ENCODE data around the gene KRTAP4-6. TPM values are rescaled to one million over a fixed set of nuclear protein-coding genes. Genes with fewer than 3 reads are reported as not detected.
"Not testable (repeated sequence)": the region's sequence is repeated elsewhere in the genome, so short reads cannot be mapped to it uniquely, and the experiment has no call there.

Gene KRTAP4-6
- total RNA-seq, 1 donor from 2014 or later, result not detected

- Histone ChIP-seq H3K27me3 (ENCODE audit: control insufficient read depth, insufficient read depth, low read length) (no peaks in the 10 kb centered on the region), H3K36me3 (ENCODE audit: control insufficient read depth, insufficient read depth, low read length) (no peaks in the 10 kb centered on the region), H3K4me3 (ENCODE audit: low read depth, low read length) (no peak overlapping the region)
- TF ChIP-seq, protein P1, sequence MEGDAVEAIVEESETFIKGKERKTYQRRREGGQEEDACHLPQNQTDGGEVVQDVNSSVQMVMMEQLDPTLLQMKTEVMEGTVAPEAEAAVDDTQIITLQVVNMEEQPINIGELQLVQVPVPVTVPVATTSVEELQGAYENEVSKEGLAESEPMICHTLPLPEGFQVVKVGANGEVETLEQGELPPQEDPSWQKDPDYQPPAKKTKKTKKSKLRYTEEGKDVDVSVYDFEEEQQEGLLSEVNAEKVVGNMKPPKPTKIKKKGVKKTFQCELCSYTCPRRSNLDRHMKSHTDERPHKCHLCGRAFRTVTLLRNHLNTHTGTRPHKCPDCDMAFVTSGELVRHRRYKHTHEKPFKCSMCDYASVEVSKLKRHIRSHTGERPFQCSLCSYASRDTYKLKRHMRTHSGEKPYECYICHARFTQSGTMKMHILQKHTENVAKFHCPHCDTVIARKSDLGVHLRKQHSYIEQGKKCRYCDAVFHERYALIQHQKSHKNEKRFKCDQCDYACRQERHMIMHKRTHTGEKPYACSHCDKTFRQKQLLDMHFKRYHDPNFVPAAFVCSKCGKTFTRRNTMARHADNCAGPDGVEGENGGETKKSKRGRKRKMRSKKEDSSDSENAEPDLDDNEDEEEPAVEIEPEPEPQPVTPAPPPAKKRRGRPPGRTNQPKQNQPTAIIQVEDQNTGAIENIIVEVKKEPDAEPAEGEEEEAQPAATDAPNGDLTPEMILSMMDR (IDR thresholded peaks at IDR 0.05; ENCODE audit: insufficient read depth, low read length, poor library complexity, severe bottlenecking), result no peak
- DNase-seq (ENCODE audit: low read depth), result no peak
Measured at GRCh38 chr17:41167561-41167960, 27.2 kb upstream of the KRTAP4-6 start.

- no peak overlapping the region for H3K4me3 ChIP-seq (ENCODE audit: low read depth, low read length)
- no peaks in the 10 kb centered on the region for H3K27me3 ChIP-seq (ENCODE audit: control insufficient read depth, insufficient read depth, low read length)
- no peak for DNase-seq (ENCODE audit: low read depth)
- H3K36me3 ChIP-seq (ENCODE audit: control insufficient read depth, insufficient read depth, low read length), result no peaks in the 10 kb centered on the region
- TF ChIP-seq, protein P1 (IDR thresholded peaks at IDR 0.05; ENCODE audit: insufficient read depth, low read length, poor library complexity, severe bottlenecking), result no peak
Measured at GRCh38 chr17:41163828-41164227, 23.5 kb upstream of the KRTAP4-6 start.

- H3K36me3 ChIP-seq (ENCODE audit: control insufficient read depth, insufficient read depth, low read length), result no peaks in the 10 kb centered on the region
- no peak within 1 kb of the TSS for H3K4me3 ChIP-seq (ENCODE audit: low read depth, low read length)
- DNase-seq (ENCODE audit: low read depth), result no peak
- TF ChIP-seq, protein P1 (IDR thresholded peaks at IDR 0.05; ENCODE audit: insufficient read depth, low read length, poor library complexity, severe bottlenecking), result no peak
- no peaks in the 10 kb centered on the region for H3K27me3 ChIP-seq (ENCODE audit: control insufficient read depth, insufficient read depth, low read length)
Measured at GRCh38 chr17:41160648-41161047, 20.3 kb upstream of the KRTAP4-6 start, which contains the start of gene KRTAP4-4. TSS of gene KRTAP4-4 (minus strand) at chr17:41160748. CDS start at chr17:41160691, 57 bp downstream.

GRCh38 chr17:41160190-41160589 lies 19.8 kb upstream of the KRTAP4-6 start:
- not testable (repeated sequence) for H3K36me3 ChIP-seq (ENCODE audit: control insufficient read depth, insufficient read depth, low read length); DNase-seq (ENCODE audit: low read depth); H3K27me3 ChIP-seq (ENCODE audit: control insufficient read depth, insufficient read depth, low read length); H3K4me3 ChIP-seq (ENCODE audit: low read depth, low read length)

GRCh38 chr17:41153856-41154255 lies 13.5 kb upstream of the KRTAP4-6 start:
- no peaks in the 10 kb centered on the region for H3K27me3 ChIP-seq (ENCODE audit: control insufficient read depth, insufficient read depth, low read length)
- no peak overlapping the region for H3K4me3 ChIP-seq (ENCODE audit: low read depth, low read length)
- DNase-seq (ENCODE audit: low read depth), result no peak
- H3K36me3 ChIP-seq (ENCODE audit: control insufficient read depth, insufficient read depth, low read length), result no peaks in the 10 kb centered on the region
- TF ChIP-seq, protein P1 (IDR thresholded peaks at IDR 0.05; ENCODE audit: insufficient read depth, low read length, poor library complexity, severe bottlenecking), result no peak

- H3K36me3 ChIP-seq (ENCODE audit: control insufficient read depth, insufficient read depth, low read length), result no peaks in the 10 kb centered on the region
- no peak overlapping the region for H3K4me3 ChIP-seq (ENCODE audit: low read depth, low read length)
- H3K27me3 ChIP-seq (ENCODE audit: control insufficient read depth, insufficient read depth, low read length), result no peaks in the 10 kb centered on the region
- no peak for DNase-seq (ENCODE audit: low read depth)
- TF ChIP-seq, protein P1 (IDR thresholded peaks at IDR 0.05; ENCODE audit: insufficient read depth, low read length, poor library complexity, severe bottlenecking), result no peak
Measured at GRCh38 chr17:41151525-41151924, 11.2 kb upstream of the KRTAP4-6 start.
